ENCODE results near the gene NUCKS1. TPM values are rescaled to one million over a fixed set of nuclear protein-coding genes. Genes with fewer than 3 reads are reported as not detected.
A peak's percentile ranks its signal among the peaks of the same experiment; 100 is the strongest.

Gene NUCKS1
- total RNA-seq, 1 donor from 2014 or later, result 203 TPM

DNA sequence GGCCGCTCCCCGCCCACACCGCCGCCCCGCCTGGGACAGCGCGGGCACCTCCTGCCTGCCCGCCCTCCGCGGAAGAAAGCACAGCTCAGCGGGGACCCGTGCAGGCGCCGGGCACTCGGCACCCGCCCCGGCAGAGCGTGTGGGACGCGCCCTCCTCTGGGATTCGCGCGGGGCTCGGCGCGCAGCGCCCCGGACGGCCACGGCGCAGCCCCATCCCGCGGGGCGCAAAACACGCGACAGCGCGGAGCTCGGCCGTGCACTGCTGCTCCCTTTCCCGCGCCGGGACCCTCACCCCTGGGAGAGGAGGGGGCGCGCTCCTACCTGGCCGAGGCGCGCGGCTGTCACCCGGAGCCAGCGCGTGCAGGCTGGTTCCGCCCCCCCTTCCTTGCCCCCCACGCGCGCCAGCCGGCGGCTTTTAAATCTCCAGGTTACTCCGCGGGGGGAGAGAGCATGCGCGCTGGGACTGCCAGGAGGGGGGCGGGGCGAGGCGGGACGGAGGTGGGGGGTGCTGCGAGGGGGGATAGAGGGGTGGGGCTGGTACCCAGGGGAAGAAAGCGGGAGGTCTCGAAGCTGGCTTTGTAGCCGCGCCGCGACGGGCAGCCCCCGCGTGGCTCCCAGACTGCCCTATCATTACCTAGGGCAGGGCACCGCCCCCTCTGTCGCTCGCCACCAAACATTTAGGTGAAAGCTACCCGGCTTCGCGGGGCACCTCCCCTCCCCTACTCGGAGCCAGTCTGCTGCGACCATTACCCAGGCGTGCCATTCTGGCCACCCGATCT is 69.7 kb downstream of the NUCKS1 start, which contains the start of gene SLC45A3:
SLC45A3 (minus strand) TSS at position 437 of the 779 bp plus-strand sequence. CDS start 15,853 bp downstream, outside the sequence.
- H3K9me3 Mint-ChIP-seq (ENCODE audit: low read depth), result no peaks in the 10 kb centered on the region
- peaks cover 21% of the 10 kb centered on the region for H3K4me1 Mint-ChIP-seq (ENCODE audit: low read depth)
- H3K27ac Mint-ChIP-seq (ENCODE audit: unreplicated experiment), result peak within 1 kb of the TSS; percentile 74
- H3K27me3 Mint-ChIP-seq (ENCODE audit: low read depth), result no peaks in the 10 kb centered on the region
- TF ChIP-seq, protein P1, sequence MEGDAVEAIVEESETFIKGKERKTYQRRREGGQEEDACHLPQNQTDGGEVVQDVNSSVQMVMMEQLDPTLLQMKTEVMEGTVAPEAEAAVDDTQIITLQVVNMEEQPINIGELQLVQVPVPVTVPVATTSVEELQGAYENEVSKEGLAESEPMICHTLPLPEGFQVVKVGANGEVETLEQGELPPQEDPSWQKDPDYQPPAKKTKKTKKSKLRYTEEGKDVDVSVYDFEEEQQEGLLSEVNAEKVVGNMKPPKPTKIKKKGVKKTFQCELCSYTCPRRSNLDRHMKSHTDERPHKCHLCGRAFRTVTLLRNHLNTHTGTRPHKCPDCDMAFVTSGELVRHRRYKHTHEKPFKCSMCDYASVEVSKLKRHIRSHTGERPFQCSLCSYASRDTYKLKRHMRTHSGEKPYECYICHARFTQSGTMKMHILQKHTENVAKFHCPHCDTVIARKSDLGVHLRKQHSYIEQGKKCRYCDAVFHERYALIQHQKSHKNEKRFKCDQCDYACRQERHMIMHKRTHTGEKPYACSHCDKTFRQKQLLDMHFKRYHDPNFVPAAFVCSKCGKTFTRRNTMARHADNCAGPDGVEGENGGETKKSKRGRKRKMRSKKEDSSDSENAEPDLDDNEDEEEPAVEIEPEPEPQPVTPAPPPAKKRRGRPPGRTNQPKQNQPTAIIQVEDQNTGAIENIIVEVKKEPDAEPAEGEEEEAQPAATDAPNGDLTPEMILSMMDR (IDR thresholded peaks at IDR 0.05), result no peak
- H3K4me3 Mint-ChIP-seq (ENCODE audit: unreplicated experiment), result peak within 1 kb of the TSS; percentile 78
- no peak for DNase-seq (ENCODE audit: low spot score)
- no peaks in the 10 kb centered on the region for H3K36me3 Mint-ChIP-seq (ENCODE audit: low read depth)

DNA sequence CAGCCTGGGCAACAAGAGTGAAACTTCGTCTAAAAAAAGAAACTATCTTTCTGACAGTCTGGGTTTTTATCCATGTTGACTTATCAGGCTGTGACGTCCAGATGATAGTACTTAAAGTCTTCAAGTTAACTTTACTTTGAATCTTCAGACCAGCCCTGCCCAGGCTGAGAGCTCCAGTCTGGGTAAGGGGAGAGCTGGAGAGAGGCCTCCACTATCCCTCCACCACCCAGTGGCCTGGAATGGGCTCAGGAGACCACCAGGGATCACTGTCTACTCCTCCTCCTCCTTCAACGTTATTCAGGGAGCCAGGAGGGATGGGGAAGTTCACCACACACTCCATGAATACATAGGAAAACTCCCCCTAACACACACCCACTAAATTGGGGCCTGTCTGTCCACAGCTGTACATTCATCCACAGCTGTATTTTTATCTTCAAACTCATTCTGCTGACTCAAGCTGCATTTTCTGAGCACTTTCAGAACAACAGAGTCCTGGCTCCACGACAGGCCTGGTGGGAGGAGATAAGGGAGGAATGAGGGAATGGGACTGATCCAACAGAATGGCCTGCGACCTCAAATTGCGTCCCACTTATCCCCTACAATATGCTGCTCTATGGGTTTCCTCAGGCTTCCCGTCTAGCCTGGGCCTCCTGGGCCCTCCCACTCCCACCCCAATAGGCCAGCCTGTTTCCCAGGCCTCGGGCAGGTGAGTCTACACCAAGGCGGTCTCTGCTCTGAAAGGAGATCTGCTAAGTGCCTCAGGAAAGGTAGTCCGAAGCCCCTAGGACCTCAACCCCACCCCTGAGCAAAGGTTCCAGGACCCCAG is 71.5 kb downstream of the NUCKS1 start:
- DNase-seq (ENCODE audit: low spot score), result no peak
- Mint-ChIP-seq H3K4me3 (ENCODE audit: unreplicated experiment) (peak overlapping the region; percentile 78), H3K4me1 (ENCODE audit: low read depth) (peaks cover 21% of the 10 kb centered on the region)

DNA sequence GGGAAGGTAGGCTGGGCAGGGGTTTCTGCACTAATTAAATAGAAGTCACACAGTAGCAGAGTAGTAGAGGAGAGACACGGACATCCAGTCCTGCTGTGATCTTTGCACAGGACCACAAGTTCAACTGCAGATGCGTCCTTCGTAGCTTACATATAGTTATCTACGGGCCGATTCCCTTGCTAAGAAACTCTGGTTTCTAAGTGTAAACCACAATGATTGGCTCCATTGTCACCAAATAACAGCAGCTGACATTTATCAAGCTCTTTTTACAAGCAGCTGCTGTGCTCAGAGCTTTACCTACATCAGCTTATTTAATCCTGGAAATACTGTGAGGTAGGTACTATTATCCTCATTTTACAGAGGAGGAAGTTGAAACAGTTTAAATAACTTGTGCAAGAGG is 72.8 kb downstream of the NUCKS1 start:
- no peak for DNase-seq (ENCODE audit: low spot score)
- no peaks in the 10 kb centered on the region for H3K9me3 Mint-ChIP-seq (ENCODE audit: low read depth)
- H3K4me1 Mint-ChIP-seq (ENCODE audit: low read depth), result peaks cover 21% of the 10 kb centered on the region
- H3K27ac Mint-ChIP-seq (ENCODE audit: unreplicated experiment), result no peak overlapping the region
- TF ChIP-seq, protein P1 (IDR thresholded peaks at IDR 0.05), result no peak
- no peaks in the 10 kb centered on the region for H3K27me3 Mint-ChIP-seq (ENCODE audit: low read depth)
- no peaks in the 10 kb centered on the region for H3K36me3 Mint-ChIP-seq (ENCODE audit: low read depth)
- no peak overlapping the region for H3K4me3 Mint-ChIP-seq (ENCODE audit: unreplicated experiment)

More for the DNA sequence above, 71.5 kb downstream of the NUCKS1 start:
- no peaks in the 10 kb centered on the region for H3K9me3 Mint-ChIP-seq (ENCODE audit: low read depth)
- H3K27ac Mint-ChIP-seq (ENCODE audit: unreplicated experiment), result peak overlapping the region; percentile 74
- H3K36me3 Mint-ChIP-seq (ENCODE audit: low read depth), result no peaks in the 10 kb centered on the region
- no peaks in the 10 kb centered on the region for H3K27me3 Mint-ChIP-seq (ENCODE audit: low read depth)
- TF ChIP-seq, protein P1 (IDR thresholded peaks at IDR 0.05), result no peak

DNA sequence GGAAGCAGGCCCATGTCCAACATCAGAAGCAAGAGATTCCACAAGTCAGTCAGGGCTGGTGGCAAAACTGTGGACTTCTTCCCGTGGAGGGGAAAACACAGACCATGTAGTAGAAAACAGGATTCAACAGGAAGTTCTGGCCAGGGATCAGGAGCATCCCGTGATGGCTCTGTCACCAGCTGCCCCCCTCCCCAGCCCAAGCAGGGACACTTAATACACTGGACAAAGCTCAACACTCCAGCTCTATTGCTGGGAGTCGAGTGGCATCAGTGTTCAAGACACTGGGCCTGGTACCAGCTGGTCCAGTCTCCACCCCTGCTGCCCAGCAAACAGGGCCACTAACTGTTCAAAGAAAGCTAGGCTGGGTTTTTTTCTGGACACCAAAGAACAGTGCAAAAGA is 73.4 kb downstream of the NUCKS1 start:
- H3K36me3 Mint-ChIP-seq (ENCODE audit: low read depth), result no peaks in the 10 kb centered on the region
- DNase-seq (ENCODE audit: low spot score), result no peak
- H3K4me3 Mint-ChIP-seq (ENCODE audit: unreplicated experiment), result no peak overlapping the region
- no peaks in the 10 kb centered on the region for H3K9me3 Mint-ChIP-seq (ENCODE audit: low read depth)
- H3K4me1 Mint-ChIP-seq (ENCODE audit: low read depth), result peaks cover 21% of the 10 kb centered on the region
- no peak overlapping the region for H3K27ac Mint-ChIP-seq (ENCODE audit: unreplicated experiment)
- TF ChIP-seq, protein P1 (IDR thresholded peaks at IDR 0.05), result no peak
- H3K27me3 Mint-ChIP-seq (ENCODE audit: low read depth), result no peaks in the 10 kb centered on the region

DNA sequence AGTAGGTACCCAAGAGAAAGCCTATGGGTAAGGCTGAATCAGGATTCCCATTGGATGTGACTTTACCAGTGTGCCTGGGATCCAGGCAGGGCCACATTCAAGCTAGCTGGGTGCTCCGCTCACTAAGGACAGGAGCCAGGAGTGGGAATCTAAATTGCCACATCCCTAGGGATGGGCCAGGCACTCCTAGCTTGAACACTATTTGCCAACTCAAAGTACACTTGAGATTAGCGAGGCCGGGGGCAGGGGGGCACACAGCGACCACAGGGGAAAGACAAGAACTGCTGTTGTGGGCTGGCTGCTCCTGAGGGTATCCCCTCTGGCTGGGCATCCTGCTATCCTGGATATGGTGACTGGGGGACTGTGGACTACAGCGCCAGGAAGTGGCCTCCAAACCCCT is 74.0 kb downstream of the NUCKS1 start:
- peak overlapping the region; percentile 25 for H3K27ac Mint-ChIP-seq (ENCODE audit: unreplicated experiment)
- H3K4me3 Mint-ChIP-seq (ENCODE audit: unreplicated experiment), result no peak overlapping the region
- H3K4me1 Mint-ChIP-seq (ENCODE audit: low read depth), result peaks cover 21% of the 10 kb centered on the region
- TF ChIP-seq, protein P1 (IDR thresholded peaks at IDR 0.05), result no peak
- no peak for DNase-seq (ENCODE audit: low spot score)
- no peaks in the 10 kb centered on the region for H3K9me3 Mint-ChIP-seq (ENCODE audit: low read depth)
- no peaks in the 10 kb centered on the region for H3K36me3 Mint-ChIP-seq (ENCODE audit: low read depth)
- H3K27me3 Mint-ChIP-seq (ENCODE audit: low read depth), result no peaks in the 10 kb centered on the region

Data from chondrocyte (in vitro differentiated cells).